D721Med (cell line): ENCODE data around the gene SLC27A1.

ENCODE experiments used
- DNase-seq: peaks from one replicate; pipeline ENCODE4 v3.0.0; 2011; ENCODE audit warnings: low spot score; ENCODE audit not compliant: insufficient read length
- FAIRE-seq: peaks from 2 replicates; lab custom pipeline; 2011; peaks lifted over from hg19 to GRCh38; lab: Jason Lieb, UNC
- CTCF ChIP-seq: IDR thresholded peaks from 2 replicates; pipeline ENCODE4 v1.5.1; 2012; ENCODE audit warnings: mild to moderate bottlenecking, control low read depth; ENCODE audit not compliant: insufficient read depth; ENCODE audit errors: missing control alignments

SLC27A1 gene

GRCh38 chr19:17542042-17542441, 71.7 kb downstream of the SLC27A1 start:
- DNase-seq, result no peak
- no peak for FAIRE-seq
- TF ChIP-seq CTCF, result no peak

GRCh38 chr19:17542793-17543582, 72.7 kb downstream of the SLC27A1 start:
- FAIRE-seq (no peak), DNase-seq (no peak)
- no peak for TF ChIP-seq CTCF

- TF ChIP-seq CTCF, result no peak
- DNase-seq (no peak), FAIRE-seq (no peak)
These were observed 73.7 kb downstream of the SLC27A1 start for GRCh38 chr19:17543986-17544385.

GRCh38 chr19:17544418-17544817, 74.1 kb downstream of the SLC27A1 start:
- FAIRE-seq (no peak), DNase-seq (no peak)
- TF ChIP-seq CTCF, result no peak

GRCh38 chr19:17548145-17548544, 77.8 kb downstream of the SLC27A1 start:
- TF ChIP-seq CTCF, result no peak
- DNase-seq (no peak), FAIRE-seq (no peak)

GRCh38 chr19:17549085-17549740, 78.9 kb downstream of the SLC27A1 start:
- FAIRE-seq (no peak), DNase-seq (no peak)
- TF ChIP-seq CTCF, result no peak
